ENCODE measurements around the gene OLFM4. TPM values are rescaled to one million over a fixed set of nuclear protein-coding genes. Genes with fewer than 3 reads are reported as not detected.

Gene OLFM4
- total and polyA plus RNA-seq, 2 donors (not counting 1 experiment from before 2014, with no cell fraction given) = not detected

- Histone ChIP-seq H3K36me3 (ENCODE audit: control insufficient read depth, insufficient read depth, low read length) (no peaks in the 10 kb centered on the region), H3K9me3 (ENCODE audit: control insufficient read depth, insufficient read depth, low read depth, low read length) (no peaks in the 10 kb centered on the region), H3K27me3 (ENCODE audit: control insufficient read depth, insufficient read depth, low read length) (no peaks in the 10 kb centered on the region), H2AFZ (ENCODE audit: low read length) (no peak overlapping the region), H3K79me2 (ENCODE audit: control insufficient read depth, insufficient read depth, low read length) (no peaks in the 10 kb centered on the region), H3K4me1 (ENCODE audit: control insufficient read depth, extremely low read depth, insufficient read depth, low read length) (no peaks in the 10 kb centered on the region), H3K4me2 (ENCODE audit: extremely low read depth, insufficient read depth, low read length) (no peak overlapping the region), H4K20me1 (ENCODE audit: control insufficient read depth, extremely low read depth, insufficient read depth, low read length) (no peaks in the 10 kb centered on the region), H3K4me3 (replicated peaks in 1 of 4; ENCODE audit: control extremely low read depth in 1 of 4, insufficient read depth in 1 of 4, low read depth in 3 of 4, low read length in 4 of 4) (no peak overlapping the region), H3K27ac (ENCODE audit: insufficient read depth, low read length) (no peak overlapping the region), H3K9ac (ENCODE audit: insufficient read depth, low read length) (no peak overlapping the region)
- no peak for DNase-seq (ENCODE audit: low read depth in 2 of 2)
- no peak for TF ChIP-seq CTCF (conservative IDR thresholded peaks at IDR 0.05 in 1 of 2, IDR thresholded peaks at IDR 0.05 in 1 of 2; ENCODE audit: low read depth in 1 of 2, low read length in 2 of 2)
- no peak for TF ChIP-seq EZH2 (IDR thresholded peaks at IDR 0.05; ENCODE audit: low read length, missing control alignments)
Measured at GRCh38 chr13:53064731-53065130, 36.1 kb downstream of the OLFM4 start.

GRCh38 chr13:53066411-53066810, 37.8 kb downstream of the OLFM4 start:
- Histone ChIP-seq H3K4me2 (ENCODE audit: extremely low read depth, insufficient read depth, low read length) (no peak overlapping the region), H3K4me1 (ENCODE audit: control insufficient read depth, extremely low read depth, insufficient read depth, low read length) (no peaks in the 10 kb centered on the region), H4K20me1 (ENCODE audit: control insufficient read depth, extremely low read depth, insufficient read depth, low read length) (no peaks in the 10 kb centered on the region), H3K36me3 (ENCODE audit: control insufficient read depth, insufficient read depth, low read length) (no peaks in the 10 kb centered on the region), H3K79me2 (ENCODE audit: control insufficient read depth, insufficient read depth, low read length) (no peaks in the 10 kb centered on the region), H3K4me3 (replicated peaks in 1 of 4; ENCODE audit: control extremely low read depth in 1 of 4, insufficient read depth in 1 of 4, low read depth in 3 of 4, low read length in 4 of 4) (no peak overlapping the region), H2AFZ (ENCODE audit: low read length) (no peak overlapping the region), H3K9me3 (ENCODE audit: control insufficient read depth, insufficient read depth, low read depth, low read length) (no peaks in the 10 kb centered on the region), H3K9ac (ENCODE audit: insufficient read depth, low read length) (no peak overlapping the region), H3K27me3 (ENCODE audit: control insufficient read depth, insufficient read depth, low read length) (no peaks in the 10 kb centered on the region), H3K27ac (ENCODE audit: insufficient read depth, low read length) (no peak overlapping the region)
- no peak for DNase-seq (ENCODE audit: low read depth in 2 of 2)
- TF ChIP-seq CTCF (conservative IDR thresholded peaks at IDR 0.05 in 1 of 2, IDR thresholded peaks at IDR 0.05 in 1 of 2; ENCODE audit: low read depth in 1 of 2, low read length in 2 of 2) (no peak), EZH2 (IDR thresholded peaks at IDR 0.05; ENCODE audit: low read length, missing control alignments) (no peak)

- Histone ChIP-seq H3K79me2 (ENCODE audit: control insufficient read depth, insufficient read depth, low read length) (no peaks in the 10 kb centered on the region), H2AFZ (ENCODE audit: low read length) (no peak overlapping the region), H3K4me3 (replicated peaks in 1 of 4; ENCODE audit: control extremely low read depth in 1 of 4, insufficient read depth in 1 of 4, low read depth in 3 of 4, low read length in 4 of 4) (no peak overlapping the region), H3K9me3 (ENCODE audit: control insufficient read depth, insufficient read depth, low read depth, low read length) (no peaks in the 10 kb centered on the region), H3K4me2 (ENCODE audit: extremely low read depth, insufficient read depth, low read length) (no peak overlapping the region), H3K9ac (ENCODE audit: insufficient read depth, low read length) (no peak overlapping the region), H3K36me3 (ENCODE audit: control insufficient read depth, insufficient read depth, low read length) (no peaks in the 10 kb centered on the region), H3K4me1 (ENCODE audit: control insufficient read depth, extremely low read depth, insufficient read depth, low read length) (no peaks in the 10 kb centered on the region), H4K20me1 (ENCODE audit: control insufficient read depth, extremely low read depth, insufficient read depth, low read length) (no peaks in the 10 kb centered on the region), H3K27ac (ENCODE audit: insufficient read depth, low read length) (no peak overlapping the region), H3K27me3 (ENCODE audit: control insufficient read depth, insufficient read depth, low read length) (no peaks in the 10 kb centered on the region)
- TF ChIP-seq EZH2 (IDR thresholded peaks at IDR 0.05; ENCODE audit: low read length, missing control alignments) = no peak
- TF ChIP-seq CTCF (conservative IDR thresholded peaks at IDR 0.05 in 1 of 2, IDR thresholded peaks at IDR 0.05 in 1 of 2; ENCODE audit: low read depth in 1 of 2, low read length in 2 of 2) = no peak
- DNase-seq (ENCODE audit: low read depth in 2 of 2) = no peak
Measured at GRCh38 chr13:53068585-53069520, 40.2 kb downstream of the OLFM4 start.

Data from fibroblast of lung (primary cell).